Gastroesophageal sphincter (tissue), 4 donors: ENCODE measurements around the gene KLHL30. TPM values are rescaled to one million over a fixed set of nuclear protein-coding genes. Genes with fewer than 3 reads are reported as not detected.
"Not testable (repeated sequence)": the region's sequence is repeated elsewhere in the genome, so short reads cannot be mapped to it uniquely, and the experiment has no call there.

ENCODE experiments used
- ATAC-seq: fragments of 150-250 bp; one replicate; pipeline ENCODE4 v1.9.1; 2016; ENCODE audit warnings: mild to moderate bottlenecking, moderate library complexity
- H3K27ac ChIP-seq, 4 donors: fragments of 200-600 bp; sonication (generic) in 3 of 4; 1 replicate in 3 of 4; 2 replicates in 1 of 4; pipeline ENCODE4 v1.5.1; 2016 to 2019
- H3K27me3 ChIP-seq: fragments of 200-600 bp; sonication (generic); one replicate; pipeline ENCODE4 v1.5.1; 2019
- H3K36me3 ChIP-seq, 2 donors: fragments of 200-600 bp; sonication (generic); one replicate each; pipeline ENCODE4 v1.5.1; 2019; ENCODE audit warnings: control low read depth in 1 of 2
- H3K4me1 ChIP-seq, 3 donors: fragments of 200-600 bp; sonication (generic); 1 replicate in 2 of 3; 2 replicates in 1 of 3; pipeline ENCODE4 v1.5.1; 2016 to 2019; ENCODE audit warnings: control low read depth in 2 of 3
- H3K4me3 ChIP-seq, 2 donors: fragments of 200-600 bp; sonication (generic); one replicate each; pipeline ENCODE4 v1.5.1; 2019; ENCODE audit warnings: mild to moderate bottlenecking in 1 of 2, moderate library complexity in 1 of 2
- H3K9me3 ChIP-seq, 3 donors: fragments of 200-600 bp; sonication (generic); one replicate each; pipeline ENCODE4 v1.5.1; 2017 to 2019; ENCODE audit warnings: control low read depth in 2 of 3
- CTCF ChIP-seq, 4 experiments: fragments of 200-600 bp in 2 of 4; fragments of 450-650 bp in 2 of 4; sonication (generic) in 1 of 4; IDR thresholded peaks; one replicate each; pipeline ENCODE4 v1.5.1; 2017 to 2019; ENCODE audit warnings: antibody characterized with exemption in 4 of 4, mild to moderate bottlenecking in 2 of 4, moderate library complexity in 2 of 4
- EP300 ChIP-seq: sonication (generic); formaldehyde crosslinking; IDR thresholded peaks from one replicate; pipeline ENCODE4 v1.6.1; 2017; ENCODE audit warnings: antibody characterized with exemption, mild to moderate bottlenecking
- POLR2A ChIP-seq, 2 donors: fragments of 450-650 bp; IDR thresholded peaks; one replicate each; pipeline ENCODE4 v1.6.1; 2017; ENCODE audit warnings: antibody characterized with exemption in 2 of 2, mild to moderate bottlenecking in 2 of 2, moderate library complexity in 1 of 2
- POLR2AphosphoS5 ChIP-seq: sonication (generic); formaldehyde crosslinking; IDR thresholded peaks from one replicate; pipeline ENCODE4 v1.6.1; 2017; ENCODE audit warnings: antibody characterized with exemption
- WGBS, 2 donors: methylation state at CpG; one replicate each; pipeline ENCODE4 v1.1.5; 2018; ENCODE audit warnings: low coverage in 1 of 2; 5-methylcytosine and 5-hydroxymethylcytosine counted together
- total RNA-seq, 4 donors: library from RNA; depleted of rRNA; stranded (reverse); fragments of >200 nt; gene quantifications; one replicate each; pipeline ENCODE4 v1.1.0, GENCODE V29; 2016

The KLHL30 gene
- total RNA-seq, 4 donors from 2014 or later: 1.3 to 8.1 (median 3.7) TPM

GRCh38 chr2:238169708-238170251 is 31.3 kb downstream of the KLHL30 start:
- H3K4me1 ChIP-seq: peaks cover 5 to 40% (median 20%) of the 10 kb centered on the region in 3 donors
- no peaks in the 10 kb centered on the region for H3K9me3 ChIP-seq
- no peaks in the 10 kb centered on the region for H3K27me3 ChIP-seq
- TF ChIP-seq POLR2AphosphoS5 (peak; percentile 68), EP300 (no peak), POLR2A (IDR thresholded peaks at IDR 0.05) (no peak)
- H3K4me3 ChIP-seq: no peak overlapping the region
- WGBS, 2 donors: 0 to 60% methylated on average over 2 of the region's 5 CpGs
- H3K36me3 ChIP-seq: peaks cover 0 to 79% of the 10 kb centered on the region in 2 donors
- ATAC-seq: peak; percentile 58
- H3K27ac ChIP-seq: peak overlapping the region in 3 of 4 donors; percentile 75 to 82 (median 77)

- 79 to 85% methylated on average over 11 to 12 of the region's 21 CpGs for WGBS, 2 donors
These were observed 32.1 kb downstream of the KLHL30 start for GRCh38 chr2:238170386-238171071.

GRCh38 chr2:238171072-238171431 is 32.6 kb downstream of the KLHL30 start:
- H3K9me3 ChIP-seq, H3K27me3 ChIP-seq, H3K4me3 ChIP-seq, ATAC-seq: not testable (repeated sequence)
- Histone ChIP-seq H3K27ac (peak overlapping the region in 2 of 4 donors; percentile 75 to 77), H3K36me3 (peaks cover 0 to 92% of the 10 kb centered on the region in 2 donors), H3K4me1 (peaks cover 5 to 40% (median 20%) of the 10 kb centered on the region in 3 donors)
- WGBS, 2 donors: 86 to 98% methylated on average over 1 to 3 of the region's 5 CpGs

More at GRCh38 chr2:238170386-238171071, 32.1 kb downstream of the KLHL30 start:
- Histone ChIP-seq H3K27ac (peak overlapping the region in 3 of 4 donors; percentile 75 to 82 (median 77)), H3K4me3 (no peak overlapping the region), H3K27me3 (no peaks in the 10 kb centered on the region), H3K4me1 (peaks cover 5 to 40% (median 20%) of the 10 kb centered on the region in 3 donors), H3K36me3 (peaks cover 0 to 87% of the 10 kb centered on the region in 2 donors), H3K9me3 (no peaks in the 10 kb centered on the region)
- TF ChIP-seq EP300: no peak
- no peak for TF ChIP-seq CTCF (IDR thresholded peaks at IDR 0.05)
- no peak for TF ChIP-seq POLR2AphosphoS5
- no peak for TF ChIP-seq POLR2A (IDR thresholded peaks at IDR 0.05)
- ATAC-seq: no peak

- no peak for ATAC-seq
- peaks cover 5 to 40% (median 20%) of the 10 kb centered on the region in 3 donors for H3K4me1 ChIP-seq
- H3K9me3 ChIP-seq: no peaks in the 10 kb centered on the region
- no peak overlapping the region for H3K4me3 ChIP-seq
- peaks cover 0 to 98% of the 10 kb centered on the region in 2 donors for H3K36me3 ChIP-seq
- peak overlapping the region in 1 of 4 donors; percentile 77 for H3K27ac ChIP-seq
- H3K27me3 ChIP-seq: no peaks in the 10 kb centered on the region
- no peak for TF ChIP-seq POLR2A (IDR thresholded peaks at IDR 0.05)
- no peak for TF ChIP-seq EP300
- no peak for TF ChIP-seq POLR2AphosphoS5
- no peak for TF ChIP-seq CTCF (IDR thresholded peaks at IDR 0.05)
- 64 to 88% methylated on average over 4 to 8 of the region's 9 CpGs for WGBS, 2 donors
These were observed 33.2 kb downstream of the KLHL30 start for GRCh38 chr2:238171575-238172187.

- ATAC-seq: no peak
- TF ChIP-seq POLR2A (IDR thresholded peaks at IDR 0.05): no peak
- Histone ChIP-seq H3K27ac (no peak overlapping the region), H3K4me1 (peaks cover 5 to 40% (median 20%) of the 10 kb centered on the region in 3 donors), H3K4me3 (no peak overlapping the region), H3K36me3 (peaks cover 0 to 98% of the 10 kb centered on the region in 2 donors), H3K9me3 (no peaks in the 10 kb centered on the region), H3K27me3 (no peaks in the 10 kb centered on the region)
- 97% methylated on average over 13 of the region's 14 CpGs; no CpG with 5 or more reads in 1 of the 2 donors for WGBS, 2 donors
These were observed 34.0 kb downstream of the KLHL30 start for GRCh38 chr2:238172439-238172838.

- WGBS, 2 donors: no CpG with 5 or more reads among the region's 2 CpGs
- no peak overlapping the region for H3K4me3 ChIP-seq
- H3K9me3 ChIP-seq: no peaks in the 10 kb centered on the region
- TF ChIP-seq EP300 (no peak), POLR2A (IDR thresholded peaks at IDR 0.05) (no peak), POLR2AphosphoS5 (no peak), CTCF (IDR thresholded peaks at IDR 0.05) (no peak)
- ATAC-seq: no peak
- H3K27ac ChIP-seq: no peak overlapping the region
- peaks cover 5 to 31% (median 20%) of the 10 kb centered on the region in 3 donors for H3K4me1 ChIP-seq
- H3K36me3 ChIP-seq: peaks cover 0 to 98% of the 10 kb centered on the region in 2 donors
- H3K27me3 ChIP-seq: no peaks in the 10 kb centered on the region
These were observed 35.2 kb downstream of the KLHL30 start for GRCh38 chr2:238173692-238174091.
